CD4-positive, alpha-beta T cell (primary cell): ENCODE measurements around the gene VASH2. TPM values are rescaled to one million over a fixed set of nuclear protein-coding genes. Genes with fewer than 3 reads are reported as not detected.

ENCODE experiments used
- ATAC-seq: fragments of 200-7000 bp; cut with Tn5 transposase; one replicate; pipeline ENCODE4 v1.10.0; 2022; ENCODE audit warnings: mild to moderate bottlenecking; ENCODE audit not compliant: poor library complexity
- CTCF ChIA-PET: fragments of 350-600 bp; sonication (Branson Sonifier 250); formaldehyde crosslinking; loops from one replicate; lab custom pipeline; 2021; ENCODE audit warnings: antibody characterized with exemption, inconsistent platforms; lab: Charles Lee
- POLR2A ChIA-PET: fragments of 350-600 bp; sonication (Branson Sonifier 250); formaldehyde crosslinking; loops from one replicate; lab custom pipeline; 2021; ENCODE audit warnings: antibody characterized with exemption, inconsistent platforms; lab: Charles Lee
- DNase-seq, 14 experiments: peaks; one replicate each; pipeline ENCODE4 v3.0.0-alpha.2; 2013 to 2020; ENCODE audit warnings: mixed read lengths in 2 of 14
- H3K27ac ChIP-seq, 2 donors: one replicate each; pipeline versions ENCODE4 v1.5.1 to v1.7.0; 2013; ENCODE audit warnings: low read length in 2 of 2, low read depth in 1 of 2, mild to moderate bottlenecking in 1 of 2
- H3K27me3 ChIP-seq, 2 experiments: 1 replicate in 1 of 2; 2 replicates in 1 of 2; pipeline versions ENCODE4 v1.6.1 to v1.7.0; 2013; ENCODE audit warnings: low read length in 2 of 2, control low read depth in 1 of 2, mild to moderate bottlenecking in 1 of 2, moderate library complexity in 1 of 2; ENCODE audit not compliant: insufficient read depth in 2 of 2, control insufficient read depth in 1 of 2
- H3K36me3 ChIP-seq: one replicate; pipeline ENCODE4 v1.6.1; 2013; ENCODE audit warnings: low read length, control low read depth; ENCODE audit not compliant: insufficient read depth
- H3K4me1 ChIP-seq: one replicate; pipeline ENCODE4 v1.6.1; 2013; ENCODE audit warnings: low read length, control low read depth; ENCODE audit not compliant: insufficient read depth
- H3K4me3 ChIP-seq: one replicate; pipeline ENCODE4 v1.5.1; 2013; ENCODE audit warnings: mild to moderate bottlenecking, low read length, moderate library complexity
- H3K9me3 ChIP-seq, 2 experiments: 1 replicate in 1 of 2; 2 replicates in 1 of 2; pipeline versions ENCODE4 v1.6.1 to v1.7.0; 2013; ENCODE audit warnings: low read length in 2 of 2, mild to moderate bottlenecking in 2 of 2, control low read depth in 1 of 2, moderate library complexity in 1 of 2; ENCODE audit not compliant: control insufficient read depth in 1 of 2, insufficient read depth in 1 of 2
- H3K27ac Mint-ChIP-seq: one replicate; pipeline ENCODE4 v1.8.0; 2020; ENCODE audit warnings: mixed read lengths
- H3K27me3 Mint-ChIP-seq: one replicate; pipeline ENCODE4 v1.8.0; 2021; ENCODE audit warnings: mixed read lengths
- H3K36me3 Mint-ChIP-seq: one replicate; pipeline ENCODE4 v1.8.0; 2021; ENCODE audit warnings: low read depth, mixed read lengths
- H3K4me1 Mint-ChIP-seq: one replicate; pipeline ENCODE4 v1.8.0; 2021; ENCODE audit warnings: low read depth, mixed read lengths
- H3K4me3 Mint-ChIP-seq: one replicate; pipeline ENCODE4 v1.8.0; 2020; ENCODE audit warnings: mild to moderate bottlenecking, mixed read lengths
- H3K9me3 Mint-ChIP-seq: one replicate; pipeline ENCODE4 v1.8.0; 2020; ENCODE audit warnings: mixed read lengths
- CTCF ChIP-seq: fragments of 200-600 bp; IDR thresholded peaks from one replicate; pipeline ENCODE4 v1.8.0; 2022; ENCODE audit warnings: antibody characterized with exemption, mild to moderate bottlenecking
- intact Hi-C, 2 experiments: fragments of 100-400 bp; cut with DNase I in 1 of 2; cut with micrococcal nuclease in 1 of 2; formaldehyde crosslinking; loops; one replicate each; pipeline versions ENCODE4 v1.15.1 to v1.9.0; 2023 to 2025; cut with DNase I, micrococcal nuclease
- total RNA-seq, 174 experiments: library from RNA in 2 of 174; stranded (reverse) in 2 of 174; gene quantifications; one replicate each; pipeline ENCODE4 v1.2.3 and lab custom pipeline; 2021 to 2026

The VASH2 gene
- total RNA-seq, 2 experiments from 2014 or later, result 0.11 to 0.17 TPM

DNA sequence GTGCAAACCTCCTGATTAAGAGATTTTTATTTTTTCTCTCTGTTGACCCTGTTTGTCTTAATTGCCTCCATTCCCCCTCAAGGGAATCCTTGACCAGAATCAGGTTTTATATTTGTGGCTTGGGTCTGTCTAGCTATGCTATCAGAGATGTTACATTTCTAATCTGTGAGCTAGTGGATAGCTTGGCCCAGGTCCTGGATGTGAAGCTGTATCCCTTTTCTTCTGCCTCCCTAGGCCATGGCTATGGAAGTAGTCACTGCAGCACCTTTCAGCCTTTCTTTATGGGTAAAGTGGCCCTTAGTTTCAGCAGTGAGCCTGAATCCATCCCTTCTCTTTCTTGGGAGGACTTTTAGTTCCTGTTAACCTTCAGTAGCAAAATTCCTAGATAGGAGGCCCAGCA, 82.3 kb downstream of the VASH2 start:
- no peaks in the 10 kb centered on the region for H3K4me1 ChIP-seq
- ATAC-seq (no peak), DNase-seq (no peak)
- no peaks in the 10 kb centered on the region for H3K36me3 ChIP-seq
- CTCF ChIA-PET, result no interaction called here
- TF ChIP-seq CTCF, result no peak
- H3K9me3 ChIP-seq, result peaks cover 0 to 3% of the 10 kb centered on the region in 2 experiments
- no peak overlapping the region for H3K4me3 Mint-ChIP-seq
- H3K27me3 Mint-ChIP-seq, result peaks cover 72% of the 10 kb centered on the region
- POLR2A ChIA-PET, result no interaction called here
- no peak overlapping the region for H3K4me3 ChIP-seq
- no peak overlapping the region for H3K27ac Mint-ChIP-seq
- no peaks in the 10 kb centered on the region for H3K9me3 Mint-ChIP-seq
- H3K36me3 Mint-ChIP-seq, result no peaks in the 10 kb centered on the region
- H3K27ac ChIP-seq, result no peak overlapping the region
- H3K4me1 Mint-ChIP-seq, result no peaks in the 10 kb centered on the region
- H3K27me3 ChIP-seq, result peaks cover 11 to 20% of the 10 kb centered on the region in 2 experiments
- intact Hi-C loops, result no loop called here

DNA sequence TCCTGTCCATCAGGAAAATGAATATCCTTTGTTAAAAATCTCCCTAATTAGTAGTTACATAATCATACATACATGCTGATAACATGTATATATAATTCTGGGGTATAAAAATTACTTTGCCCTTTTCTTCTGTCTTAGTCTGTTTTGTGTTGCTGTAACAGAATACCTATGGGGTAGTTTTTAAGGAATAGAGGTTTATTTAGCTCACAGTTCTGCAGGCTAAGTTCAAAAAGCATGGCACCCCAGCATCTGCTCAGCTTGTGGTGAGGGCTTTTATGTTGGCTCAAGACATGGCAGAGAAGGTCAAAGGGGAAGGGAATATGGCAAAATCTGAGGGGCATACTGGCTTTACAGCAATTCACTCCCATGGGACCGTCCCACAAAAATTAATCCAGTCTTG, 84.4 kb downstream of the VASH2 start:
- H3K27ac ChIP-seq, result no peak overlapping the region
- H3K36me3 ChIP-seq, result no peaks in the 10 kb centered on the region
- DNase-seq (no peak), ATAC-seq (no peak)
- H3K4me1 Mint-ChIP-seq, result no peaks in the 10 kb centered on the region
- no peak overlapping the region for H3K4me3 ChIP-seq
- no peak overlapping the region for H3K4me3 Mint-ChIP-seq
- no peak for TF ChIP-seq CTCF
- intact Hi-C loops, result no loop called here
- H3K9me3 ChIP-seq, result peaks cover 0 to 3% of the 10 kb centered on the region in 2 experiments
- ChIA-PET CTCF (no interaction called here), POLR2A (no interaction called here)
- H3K9me3 Mint-ChIP-seq, result no peaks in the 10 kb centered on the region
- no peaks in the 10 kb centered on the region for H3K4me1 ChIP-seq
- no peaks in the 10 kb centered on the region for H3K36me3 Mint-ChIP-seq
- peaks cover 11 to 20% of the 10 kb centered on the region in 2 experiments for H3K27me3 ChIP-seq
- peaks cover 66% of the 10 kb centered on the region for H3K27me3 Mint-ChIP-seq
- no peak overlapping the region for H3K27ac Mint-ChIP-seq

GRCh38 chr1:213035573-213035972, 85.2 kb downstream of the VASH2 start:
- Mint-ChIP-seq H3K27me3 (peaks cover 60% of the 10 kb centered on the region), H3K36me3 (no peaks in the 10 kb centered on the region), H3K4me1 (no peaks in the 10 kb centered on the region), H3K4me3 (no peak overlapping the region), H3K9me3 (no peaks in the 10 kb centered on the region), H3K27ac (no peak overlapping the region)
- DNase-seq (no peak), ATAC-seq (no peak)
- ChIA-PET POLR2A (no interaction called here), CTCF (no interaction called here)
- Histone ChIP-seq H3K4me1 (no peaks in the 10 kb centered on the region), H3K36me3 (no peaks in the 10 kb centered on the region), H3K4me3 (no peak overlapping the region), H3K9me3 (peaks cover 0 to 3% of the 10 kb centered on the region in 2 experiments), H3K27me3 (peaks cover 11 to 20% of the 10 kb centered on the region in 2 experiments), H3K27ac (no peak overlapping the region)
- intact Hi-C loops, result no loop called here
- no peak for TF ChIP-seq CTCF

Other genes starting within 250 kb of the VASH2 start
- gene NSL1, start 158.8 kb upstream of the VASH2 start, total RNA-seq, result 10 to 100 TPM; 14.1 to 15.7 TPM
- gene TATDN3, start 158.6 kb upstream of the VASH2 start, total RNA-seq, result 10 to 100 TPM; 12.2 to 13.8 TPM
- gene SPATA45, start 102.9 kb upstream of the VASH2 start, total RNA-seq, result not detected
- gene FLVCR1, start 92.3 kb upstream of the VASH2 start, total RNA-seq, result 1 to 10 TPM; 8.4 to 9.5 TPM
- 10 to 100 TPM; 53.0 to 56.2 TPM for gene ANGEL2, start 65.3 kb downstream of the VASH2 start, total RNA-seq
- 1 to 10 TPM; 6.2 to 7.0 TPM for gene RPS6KC1, start 100.7 kb downstream of the VASH2 start, total RNA-seq